NCI-H187 (cell line): ENCODE data around the gene ZFYVE27.
A peak's percentile ranks its signal among the peaks of the same experiment; 100 is the strongest.

Experiments used
- DNase-seq, 2 experiments: peaks; one replicate each; lab custom pipeline; 2025; lab: John Stamatoyannopoulos, UW

Gene ZFYVE27

DNA sequence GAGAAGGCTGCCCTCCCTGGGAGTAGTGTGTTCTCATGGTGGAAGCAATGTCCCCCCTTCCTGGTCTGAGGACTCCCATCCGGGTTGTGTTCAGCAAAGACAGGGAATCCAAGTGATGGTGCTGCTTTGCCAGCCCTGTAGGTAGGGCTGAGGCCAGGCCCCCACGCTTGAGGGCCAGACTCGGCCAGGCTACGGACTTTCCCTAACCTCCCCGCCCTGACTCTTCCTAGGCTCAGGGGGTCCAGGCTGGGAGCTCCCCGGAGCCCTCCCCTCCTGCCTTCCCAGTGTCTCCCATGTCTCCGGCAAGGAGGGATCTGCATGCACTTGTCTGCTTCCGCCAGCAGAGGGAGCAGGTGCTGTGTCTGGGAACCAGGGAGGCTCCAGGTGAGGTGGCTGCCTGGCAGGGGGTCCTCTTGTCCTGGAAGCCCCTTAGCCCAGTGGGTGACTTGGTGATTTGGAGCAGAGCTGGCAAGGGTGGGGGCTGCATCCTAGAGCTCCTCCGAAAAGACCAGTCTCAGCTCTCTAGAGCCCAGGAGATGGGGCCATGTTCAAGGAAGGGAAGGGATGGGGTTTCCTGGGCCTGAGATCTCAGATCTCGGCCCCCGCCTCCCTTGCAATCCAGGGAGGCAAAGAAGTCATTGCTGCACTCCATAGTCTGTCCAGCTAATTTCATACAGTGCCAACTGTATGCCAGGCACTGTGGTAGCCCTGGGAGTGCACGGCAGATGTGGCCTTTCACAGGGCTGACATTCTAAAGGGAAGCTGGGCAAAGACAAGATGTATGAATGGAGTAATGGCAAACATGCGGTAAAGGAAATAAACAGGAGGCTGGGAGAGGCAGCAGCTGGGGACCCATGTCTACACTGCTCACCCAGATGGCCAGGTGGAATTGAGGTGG, 55.1 kb downstream of the ZFYVE27 start:
- DNase-seq = peak in 1 of 2 experiments; percentile 23

DNA sequence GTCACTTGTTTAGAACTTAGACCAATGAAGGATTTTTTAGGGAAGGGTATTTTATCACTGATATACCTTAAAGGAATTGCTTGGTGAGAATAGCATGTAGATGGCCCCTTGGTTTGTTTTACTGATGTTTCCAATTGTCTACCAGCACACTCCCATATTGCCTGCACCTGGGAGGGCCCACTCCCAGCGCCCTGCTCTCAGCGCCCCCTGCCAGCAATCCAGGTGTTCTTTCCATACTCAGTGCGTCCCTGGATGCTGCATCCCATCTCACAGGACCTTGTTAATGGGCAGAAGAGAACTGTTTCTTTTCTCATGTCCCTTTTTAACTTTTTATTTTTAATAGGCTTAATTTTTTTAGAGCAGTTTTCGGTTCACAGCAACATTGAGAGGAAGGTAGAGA, 59.0 kb downstream of the ZFYVE27 start:
- DNase-seq = no peak

DNA sequence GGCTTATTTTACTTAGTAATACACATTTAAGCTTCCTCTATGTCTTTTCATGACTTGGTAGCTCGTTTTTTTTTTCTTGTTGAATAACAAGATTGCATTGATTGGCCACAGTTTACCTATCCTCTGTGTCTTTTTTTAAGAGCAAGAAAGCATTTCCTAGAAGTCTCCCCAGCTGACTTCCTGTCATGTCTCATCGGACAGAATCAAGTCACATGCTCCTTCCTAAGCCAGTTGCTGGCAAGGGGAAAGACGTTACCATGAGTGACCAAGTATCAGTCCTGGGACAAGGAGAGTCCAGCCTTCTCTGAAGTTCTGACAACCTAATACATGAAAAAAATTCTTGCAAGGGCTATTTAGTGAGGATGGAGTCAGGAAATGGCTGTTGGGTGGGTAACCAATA, 59.7 kb downstream of the ZFYVE27 start:
- no peak for DNase-seq

DNA sequence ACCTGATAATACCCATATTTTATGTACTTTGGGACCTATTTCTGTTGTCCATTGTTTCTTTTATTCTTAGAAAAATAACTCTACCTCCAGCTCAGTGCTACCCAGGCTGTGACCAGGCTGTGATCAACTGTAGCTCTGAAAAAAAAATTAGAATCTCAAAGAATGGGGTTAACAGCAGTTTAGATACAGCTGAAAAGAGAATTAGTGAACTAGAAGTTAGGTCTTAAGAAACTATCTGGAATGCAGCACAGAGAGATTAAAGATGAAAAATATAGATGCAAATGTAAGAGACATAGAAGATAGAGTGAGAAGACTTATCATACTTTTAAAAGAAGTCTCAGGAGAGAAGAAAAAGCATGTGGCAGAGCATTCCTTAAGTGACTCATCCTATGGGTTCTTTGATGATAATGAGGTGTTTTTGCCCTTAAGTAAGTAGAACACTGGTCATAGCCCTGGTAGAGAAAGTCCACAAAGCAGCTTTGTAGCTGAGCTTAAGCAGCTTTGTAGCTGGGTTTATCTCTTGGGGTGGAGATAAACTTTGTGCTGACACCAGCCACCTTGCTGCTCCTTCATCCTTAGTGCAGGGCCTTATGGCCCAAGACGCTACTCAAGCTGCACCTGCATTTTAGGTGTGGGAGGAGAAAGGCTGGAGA, 62.2 kb downstream of the ZFYVE27 start:
- DNase-seq = no peak

DNA sequence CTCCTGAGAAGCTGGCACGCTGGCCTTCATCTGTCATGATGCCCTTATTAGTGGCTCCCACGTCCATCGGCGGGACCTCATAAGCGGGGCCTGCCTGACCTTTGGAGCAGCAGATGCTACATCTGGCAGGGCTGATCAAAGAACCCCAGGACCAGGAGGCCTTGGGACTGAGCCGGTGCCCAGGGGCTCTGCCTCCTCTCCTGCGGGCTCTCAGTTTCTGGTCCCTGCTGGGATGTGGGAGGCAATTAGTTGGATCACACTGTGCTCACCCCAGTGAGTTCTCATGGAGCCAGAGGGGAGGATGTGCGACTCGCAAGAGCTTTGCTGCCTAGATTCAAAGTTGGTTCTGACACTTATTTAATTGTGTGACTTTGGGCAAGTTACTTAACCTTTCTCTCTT, 63.5 kb downstream of the ZFYVE27 start:
- DNase-seq = no peak

DNA sequence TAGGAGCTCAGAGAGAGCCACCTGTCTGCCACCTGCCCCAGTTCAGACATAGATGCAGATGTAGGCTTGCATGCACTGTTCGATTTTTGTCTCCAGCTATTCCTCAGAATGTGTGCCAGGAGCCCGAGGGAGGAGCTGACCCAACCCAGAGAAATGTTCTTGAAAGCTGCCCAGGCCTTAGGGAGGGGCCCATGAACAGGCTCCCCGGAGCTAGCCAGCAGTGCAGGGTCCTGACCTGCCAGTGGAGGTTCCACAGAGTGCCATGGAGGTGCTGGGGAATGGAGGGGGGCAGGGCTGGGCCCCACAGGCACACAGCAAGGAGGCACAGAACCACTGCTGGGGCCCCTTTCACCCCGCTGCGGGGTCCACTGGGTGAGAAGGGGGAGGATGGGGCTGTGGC, 64.5 kb downstream of the ZFYVE27 start:
- no peak for DNase-seq

DNA sequence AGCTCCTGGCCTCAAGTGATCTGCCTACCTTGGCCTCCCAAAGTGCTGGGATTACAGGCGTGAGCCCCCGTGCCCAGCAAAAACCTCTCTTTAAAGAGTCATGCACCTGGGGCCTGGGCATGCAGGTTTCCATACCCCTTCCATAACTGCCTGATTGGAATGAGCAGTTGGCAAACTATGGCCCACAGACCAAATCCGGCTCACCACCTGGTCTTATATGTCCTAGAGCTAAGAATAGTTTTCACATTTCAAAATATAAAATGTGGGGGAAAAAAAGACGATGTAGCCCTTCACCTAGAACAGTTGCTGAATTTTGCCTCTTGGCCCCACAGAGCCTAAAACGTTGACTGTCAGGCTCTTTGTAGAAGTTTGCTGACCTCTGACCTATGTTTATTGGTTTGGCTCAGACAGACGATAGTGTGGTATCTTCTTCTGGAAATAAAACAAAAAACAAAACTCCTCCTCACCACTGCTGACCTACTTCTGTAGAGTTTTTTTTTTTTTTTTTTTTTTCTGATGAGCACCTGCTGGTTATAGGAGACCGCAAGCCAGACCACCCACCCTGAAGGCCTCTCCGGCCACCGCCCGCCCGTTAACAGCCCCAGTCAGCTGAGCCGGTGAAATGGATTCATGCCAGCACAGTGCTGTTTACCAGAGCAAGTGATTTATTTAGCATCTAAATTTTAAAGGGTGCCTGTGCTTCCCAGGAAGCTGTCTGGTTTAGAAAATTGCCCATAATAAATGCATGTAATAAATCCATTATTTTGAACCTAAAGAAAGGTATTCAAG, 68.4 kb downstream of the ZFYVE27 start:
- DNase-seq = no peak

DNA sequence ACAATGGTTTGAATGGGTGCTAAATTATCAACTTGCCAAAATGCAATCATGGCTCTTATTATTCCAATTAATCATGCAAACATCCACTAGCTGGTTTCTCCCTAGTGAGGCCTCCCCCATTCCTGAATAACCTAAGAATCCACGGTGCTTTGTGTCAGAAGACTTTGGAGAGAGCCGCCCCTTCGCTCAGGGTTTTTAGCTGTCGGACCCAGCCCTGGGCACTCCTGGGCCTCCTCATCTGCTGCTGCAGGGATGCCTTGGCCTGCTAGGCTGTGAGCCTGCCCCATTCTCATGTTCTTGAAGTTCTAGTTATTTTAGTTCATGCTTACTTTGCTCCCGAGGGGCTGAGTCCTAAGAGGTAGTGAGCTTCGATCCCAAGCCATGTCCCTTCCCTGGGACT, 69.0 kb downstream of the ZFYVE27 start:
- DNase-seq = no peak

DNA sequence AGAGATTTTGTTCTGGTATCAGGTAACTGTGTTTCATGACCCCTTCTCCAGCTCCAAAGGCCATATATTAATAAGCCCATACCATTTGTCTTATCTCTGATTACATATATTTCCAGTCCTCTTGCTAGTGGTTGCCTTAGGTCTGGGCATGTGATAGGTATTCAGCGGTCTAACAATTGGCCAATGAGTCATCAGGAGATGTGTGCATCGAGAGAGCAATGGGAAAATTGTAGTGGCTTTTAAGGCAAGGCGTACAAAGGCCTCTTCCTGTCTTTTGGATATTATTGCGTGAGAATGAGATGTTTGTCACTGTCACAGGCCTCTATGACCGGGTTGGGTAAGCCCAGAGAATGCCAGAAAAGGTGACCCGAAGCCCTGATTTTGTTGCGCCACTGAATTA, 73.5 kb downstream of the ZFYVE27 start:
- no peak for DNase-seq
